Type B pancreatic cell (in vitro differentiated cells): ENCODE data around the gene ZNF865. TPM values are rescaled to one million over a fixed set of nuclear protein-coding genes. Genes with fewer than 3 reads are reported as not detected.

Experiments used
- DNase-seq: peaks from one replicate; pipeline ENCODE4 v3.0.0; 2021; ENCODE audit warnings: mixed read lengths; ENCODE audit not compliant: unreplicated experiment; ENCODE audit errors: extremely low spot score
- H3K27ac Mint-ChIP-seq: 2 replicates; pipeline ENCODE4 v1.8.0; 2021; ENCODE audit warnings: mild to moderate bottlenecking, mixed read lengths
- H3K27me3 Mint-ChIP-seq: 2 replicates; pipeline ENCODE4 v1.8.0; 2021; ENCODE audit warnings: mixed read lengths
- H3K36me3 Mint-ChIP-seq: 2 replicates; pipeline ENCODE4 v1.8.0; 2021; ENCODE audit warnings: mixed read lengths
- H3K4me1 Mint-ChIP-seq: one replicate; pipeline ENCODE4 v1.8.0; 2021; ENCODE audit warnings: mixed read lengths; ENCODE audit not compliant: unreplicated experiment
- H3K4me3 Mint-ChIP-seq: 2 replicates; pipeline ENCODE4 v1.8.0; 2021; ENCODE audit warnings: mild to moderate bottlenecking, mixed read lengths
- H3K9me3 Mint-ChIP-seq: 2 replicates; pipeline ENCODE4 v1.8.0; 2021; ENCODE audit warnings: mixed read lengths
- total RNA-seq: library from RNA; stranded (reverse); gene quantifications from 2 replicates; pipeline ENCODE4 v1.2.1, GENCODE V29; 2021; ENCODE audit warnings: low replicate concordance
- TF ChIP-seq, protein P1 (sequence below): fragments of 200-600 bp; sonication (generic); conservative IDR thresholded peaks from 2 replicates; pipeline ENCODE4 v1.5.0; 2021; ENCODE audit warnings: antibody characterized with exemption, mild to moderate bottlenecking

ZNF865 gene
- total RNA-seq, 1 donor from 2014 or later = 16.2 TPM

DNA sequence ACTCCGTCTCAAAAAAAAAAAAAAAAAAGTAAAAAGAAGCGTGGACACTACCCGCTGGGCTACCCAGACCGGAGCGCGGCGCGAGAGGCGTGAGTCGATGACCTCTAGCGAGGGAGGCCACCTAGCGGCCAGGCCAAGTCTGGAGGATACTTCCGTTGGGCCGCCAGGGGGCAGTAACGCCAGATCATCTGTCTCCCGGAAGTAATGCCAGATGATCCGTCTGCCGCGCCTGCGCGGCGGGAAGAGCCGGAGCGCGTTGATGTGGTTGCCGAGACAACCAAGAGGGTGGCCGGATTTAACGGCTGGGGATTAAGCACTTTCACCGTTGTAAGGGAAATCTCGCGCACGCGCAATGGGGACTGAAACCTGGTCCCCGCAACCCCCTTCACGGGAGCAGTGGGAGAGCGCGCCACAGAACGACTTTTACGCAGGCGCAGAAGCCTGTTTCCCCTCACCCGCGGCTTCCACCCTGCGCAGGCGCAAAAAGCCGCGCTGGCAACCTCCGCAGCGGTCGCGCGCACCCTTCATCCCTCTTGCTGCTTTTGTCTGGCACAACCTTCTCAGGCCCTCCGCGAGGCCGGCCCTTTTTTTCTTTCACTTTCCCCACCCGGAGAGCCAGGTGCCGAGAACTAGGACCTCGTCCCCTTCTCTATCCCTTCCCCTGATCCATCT is 48.3 kb downstream of the ZNF865 start:
- Mint-ChIP-seq H3K4me3 (peak overlapping the region; percentile 97), H3K9me3 (no peaks in the 10 kb centered on the region), H3K27me3 (no peaks in the 10 kb centered on the region), H3K4me1 (peaks cover 17% of the 10 kb centered on the region), H3K36me3 (peaks cover 13% of the 10 kb centered on the region), H3K27ac (peak overlapping the region; percentile 99)
- DNase-seq = peak; percentile 99
- TF ChIP-seq, protein P1, sequence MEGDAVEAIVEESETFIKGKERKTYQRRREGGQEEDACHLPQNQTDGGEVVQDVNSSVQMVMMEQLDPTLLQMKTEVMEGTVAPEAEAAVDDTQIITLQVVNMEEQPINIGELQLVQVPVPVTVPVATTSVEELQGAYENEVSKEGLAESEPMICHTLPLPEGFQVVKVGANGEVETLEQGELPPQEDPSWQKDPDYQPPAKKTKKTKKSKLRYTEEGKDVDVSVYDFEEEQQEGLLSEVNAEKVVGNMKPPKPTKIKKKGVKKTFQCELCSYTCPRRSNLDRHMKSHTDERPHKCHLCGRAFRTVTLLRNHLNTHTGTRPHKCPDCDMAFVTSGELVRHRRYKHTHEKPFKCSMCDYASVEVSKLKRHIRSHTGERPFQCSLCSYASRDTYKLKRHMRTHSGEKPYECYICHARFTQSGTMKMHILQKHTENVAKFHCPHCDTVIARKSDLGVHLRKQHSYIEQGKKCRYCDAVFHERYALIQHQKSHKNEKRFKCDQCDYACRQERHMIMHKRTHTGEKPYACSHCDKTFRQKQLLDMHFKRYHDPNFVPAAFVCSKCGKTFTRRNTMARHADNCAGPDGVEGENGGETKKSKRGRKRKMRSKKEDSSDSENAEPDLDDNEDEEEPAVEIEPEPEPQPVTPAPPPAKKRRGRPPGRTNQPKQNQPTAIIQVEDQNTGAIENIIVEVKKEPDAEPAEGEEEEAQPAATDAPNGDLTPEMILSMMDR = peak; percentile 99

DNA sequence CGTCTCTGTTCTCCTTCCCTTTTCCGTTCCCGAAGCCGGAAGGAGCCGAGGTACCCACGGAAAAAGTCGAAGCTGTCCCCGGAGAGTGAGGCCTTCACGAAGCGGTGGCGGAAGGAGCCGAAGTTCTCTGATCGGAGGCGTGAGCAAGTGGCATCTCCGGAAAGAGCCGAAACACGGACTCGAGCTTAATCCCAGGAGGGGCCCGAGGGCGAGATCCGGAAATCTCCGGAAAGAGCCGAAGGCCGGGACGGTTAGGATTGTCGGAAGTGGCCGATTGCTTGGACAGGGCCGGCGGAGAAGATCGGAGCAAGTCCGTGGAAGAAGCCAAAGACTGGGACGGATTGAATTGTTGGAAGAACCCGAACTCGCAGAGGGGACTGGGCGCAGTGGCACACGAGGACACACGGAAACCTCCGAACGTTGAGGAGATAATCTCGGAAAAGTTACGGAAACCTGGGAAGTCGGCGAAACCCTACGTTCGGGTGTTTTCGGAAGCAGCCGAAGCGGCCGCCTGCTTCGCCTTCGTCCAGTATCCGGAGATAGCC is 48.9 kb downstream of the ZNF865 start:
- no peaks in the 10 kb centered on the region for H3K27me3 Mint-ChIP-seq
- TF ChIP-seq, protein P1 = no peak
- peak; percentile 98 for DNase-seq
- H3K4me1 Mint-ChIP-seq = peaks cover 17% of the 10 kb centered on the region
- peak overlapping the region; percentile 97 for H3K4me3 Mint-ChIP-seq
- H3K9me3 Mint-ChIP-seq = no peaks in the 10 kb centered on the region
- peaks cover 13% of the 10 kb centered on the region for H3K36me3 Mint-ChIP-seq
- H3K27ac Mint-ChIP-seq = peak overlapping the region; percentile 99

DNA sequence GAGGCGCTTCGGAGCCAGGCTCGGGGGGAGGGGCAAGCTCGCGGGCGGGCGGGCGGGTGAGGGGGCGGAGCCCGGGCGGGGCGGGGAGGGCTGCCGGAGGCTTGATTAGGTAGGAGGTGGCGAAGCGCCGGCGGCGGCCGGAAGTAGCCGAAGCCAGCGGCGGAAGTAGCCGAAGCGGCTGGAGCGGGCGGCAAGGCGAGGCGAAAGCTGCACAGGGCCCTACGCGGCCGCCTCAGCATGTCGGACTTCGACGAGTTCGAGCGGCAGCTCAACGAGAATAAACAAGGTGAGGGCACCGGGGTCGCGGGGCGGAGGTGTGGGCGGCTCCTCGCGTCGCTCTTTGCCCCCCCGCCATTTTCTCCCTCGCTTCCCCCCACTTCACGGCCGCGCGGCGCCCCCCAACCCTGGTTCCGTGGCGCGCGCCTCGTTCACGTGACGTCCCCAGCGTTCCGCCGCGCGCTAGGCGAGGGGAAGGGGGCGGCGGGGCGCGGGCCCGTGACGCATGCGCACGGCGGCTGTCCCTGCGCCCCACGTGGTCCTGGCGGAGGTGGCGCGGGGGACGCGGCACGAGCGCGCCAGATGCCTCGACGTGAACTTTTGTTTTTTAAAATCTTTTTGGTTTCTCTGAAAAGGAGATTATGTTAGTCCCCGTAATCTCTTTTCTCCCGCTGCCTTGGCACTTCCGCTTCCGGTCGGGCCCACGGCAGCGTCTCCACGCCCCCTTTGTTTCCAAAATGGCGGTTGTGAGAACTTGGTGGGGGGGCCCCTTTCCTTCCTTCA is 49.6 kb downstream of the ZNF865 start, which contains the start of gene U2AF2:
Gene U2AF2, plus strand, starts transcription at position 168 of the 780 bp plus-strand sequence. Its CDS starts 70 bp downstream, at position 238.
- Mint-ChIP-seq H3K27ac (peak within 1 kb of the TSS; percentile 99), H3K27me3 (no peaks in the 10 kb centered on the region), H3K36me3 (peaks cover 13% of the 10 kb centered on the region), H3K4me3 (peak within 1 kb of the TSS; percentile 97), H3K9me3 (no peaks in the 10 kb centered on the region), H3K4me1 (peaks cover 17% of the 10 kb centered on the region)
- TF ChIP-seq, protein P1 = no peak
- peak; percentile 97 for DNase-seq

DNA sequence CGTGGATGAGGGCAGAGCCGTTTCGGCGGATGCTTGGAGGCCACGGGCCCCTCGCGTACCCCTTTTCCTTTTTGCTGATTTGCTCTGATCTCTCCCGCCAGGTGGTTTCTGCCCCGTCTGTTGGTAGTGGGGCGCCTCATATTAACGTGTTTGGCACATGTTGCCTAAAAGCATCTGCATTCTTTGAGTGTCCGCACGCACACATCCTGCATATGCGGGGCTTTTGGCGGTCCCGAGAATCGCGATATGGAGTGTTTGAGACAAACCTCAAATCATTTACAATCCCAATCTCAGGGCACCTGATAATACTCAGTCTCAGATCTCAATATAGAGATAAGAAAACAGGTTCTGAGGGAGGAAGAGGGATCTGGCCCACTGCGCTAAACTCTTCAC is 50.2 kb downstream of the ZNF865 start:
- TF ChIP-seq, protein P1 = no peak
- DNase-seq = no peak
- H3K36me3 Mint-ChIP-seq = peaks cover 13% of the 10 kb centered on the region

DNA sequence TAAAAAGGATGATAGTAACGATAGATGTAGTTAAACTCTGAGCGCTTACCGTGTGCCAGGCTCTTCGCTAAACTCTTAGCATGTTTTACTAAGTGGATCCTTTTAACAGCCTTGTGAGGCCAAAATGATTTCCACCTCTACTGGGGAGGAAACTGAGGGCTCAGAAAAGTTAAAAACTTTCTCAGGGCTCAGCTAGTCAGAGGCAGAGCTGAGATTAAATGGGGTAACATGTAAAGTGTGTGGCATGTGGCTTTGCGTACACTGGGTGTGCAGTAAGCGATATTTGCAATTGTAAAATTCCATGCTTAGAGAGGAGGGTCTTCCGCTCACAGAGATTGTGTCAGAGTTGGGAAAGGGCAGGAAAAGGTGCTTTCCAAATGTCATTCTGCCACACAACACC is 51.1 kb downstream of the ZNF865 start:
- Mint-ChIP-seq H3K4me1 (peaks cover 17% of the 10 kb centered on the region), H3K4me3 (peak overlapping the region; percentile 97), H3K27ac (peak overlapping the region; percentile 99), H3K27me3 (no peaks in the 10 kb centered on the region), H3K36me3 (peaks cover 13% of the 10 kb centered on the region), H3K9me3 (no peaks in the 10 kb centered on the region)
- DNase-seq = no peak
- TF ChIP-seq, protein P1 = no peak

More for the DNA sequence above, 50.2 kb downstream of the ZNF865 start:
- Mint-ChIP-seq H3K4me3 (peak overlapping the region; percentile 97), H3K9me3 (no peaks in the 10 kb centered on the region), H3K27ac (peak overlapping the region; percentile 99), H3K4me1 (peaks cover 17% of the 10 kb centered on the region), H3K27me3 (no peaks in the 10 kb centered on the region)
